PC-3 (cell line): ENCODE results near the gene CFTR.

ENCODE experiments used
- CTCF ChIP-seq: fragments of 300-600 bp; sonication (generic); conservative IDR thresholded peaks from 2 replicates; pipeline ENCODE4 v1.5.1; 2017; ENCODE audit warnings: antibody characterized with exemption, low read depth, mild to moderate bottlenecking, low read length
- EZH2 ChIP-seq: fragments of 300-600 bp; sonication (generic); IDR thresholded peaks from one replicate; pipeline ENCODE4 v1.6.1; 2017; ENCODE audit warnings: antibody characterized with exemption, mild to moderate bottlenecking, low read length; ENCODE audit not compliant: unreplicated experiment
- EZH2phosphoT487 ChIP-seq: fragments of 300-600 bp; sonication (generic); IDR thresholded peaks from 2 replicates; pipeline ENCODE4 v1.6.1; 2018; ENCODE audit warnings: mild to moderate bottlenecking, antibody characterized with exemption, low read length, borderline replicate concordance

- no peak for TF ChIP-seq CTCF
- TF ChIP-seq EZH2: no peak
- TF ChIP-seq EZH2phosphoT487: no peak
Measured at GRCh38 chr7:117550625-117551024, 70.8 kb downstream of the CFTR start.
